ENCODE results near the gene ZNF655. TPM values are rescaled to one million over a fixed set of nuclear protein-coding genes. Genes with fewer than 3 reads are reported as not detected.
A peak's percentile ranks its signal among the peaks of the same experiment; 100 is the strongest.

Gene ZNF655
- total and polyA plus RNA-seq, 11 donors: 26.8 to 48.0 (median 32.8) TPM

DNA sequence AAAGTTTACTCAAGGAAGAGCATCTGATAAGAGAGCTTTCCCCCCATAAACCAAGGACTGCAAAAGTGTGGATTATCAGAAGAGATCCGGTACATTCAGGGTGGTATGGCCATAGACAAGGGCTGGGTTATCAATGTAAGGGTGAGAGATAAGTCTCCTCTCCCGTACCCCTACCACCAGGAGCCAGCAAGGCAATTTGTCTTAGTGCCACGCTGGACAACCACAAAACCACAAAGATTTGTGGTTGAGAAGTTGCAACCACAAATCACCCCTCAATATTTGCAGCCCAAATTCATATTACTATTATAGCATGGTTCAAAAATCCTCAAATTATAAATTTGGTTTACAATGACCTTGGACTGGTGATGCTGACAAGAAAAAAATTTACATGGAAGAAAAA lies 56.1 kb downstream of the ZNF655 start:
- peaks cover 0 to 14% (median 12%) of the 10 kb centered on the region in 9 donors for H3K36me3 ChIP-seq
- no peak for DNase-seq

GRCh38 chr7:99615989-99616358 lies 57.5 kb downstream of the ZNF655 start:
- Histone ChIP-seq H3K27ac (peak overlapping the region in 8 of 12 donors; percentile 78 to 92 (median 88)), H3K27me3 (no peaks in the 10 kb centered on the region), H3K4me3 (peak overlapping the region; percentile 74 to 99 (median 95)), H3K9me3 (no peaks in the 10 kb centered on the region), H3K36me3 (peaks cover 0 to 29% (median 27%) of the 10 kb centered on the region in 9 donors), H3K4me1 (peaks cover 0 to 17% (median 11%) of the 10 kb centered on the region in 12 donors)
- intact Hi-C loops (cut with DNase I): loop anchor here in 4 of 10 donors (1.0 to 10.0 kb wide), 5 partner anchors 57 to 299 kb away; partner anchors contain the start of genes ZNF655 (in 2 of the 4), FAM200A (in 1 of the 4) and TRIM4 (in 1 of the 4)
- 85 to 89% (median 86%) methylated on average over 5 of the region's 5 CpGs for WGBS, 4 donors
- no peak for TF ChIP-seq CTCF (IDR thresholded peaks at IDR 0.05)
- TF ChIP-seq POLR2A (IDR thresholded peaks at IDR 0.05): no peak
- ATAC-seq (no peak), DNase-seq (no peak)

More for the DNA sequence above, 56.1 kb downstream of the ZNF655 start:
- intact Hi-C loops (cut with DNase I): loop anchor here in 1 of 10 donors (10.0 kb wide), 2 partner anchors 120 to 300 kb away; partner anchors contain the start of gene TRIM4
- Histone ChIP-seq H3K27me3 (no peaks in the 10 kb centered on the region), H3K4me3 (no peak overlapping the region), H3K4me1 (peaks cover 0 to 17% (median 11%) of the 10 kb centered on the region in 12 donors), H3K27ac (no peak overlapping the region), H3K9me3 (no peaks in the 10 kb centered on the region)
- no peak for ATAC-seq
- 65 to 73% (median 69%) methylated on average over 3 of the region's 3 CpGs for WGBS, 4 donors
- TF ChIP-seq POLR2A (IDR thresholded peaks at IDR 0.05) (no peak), CTCF (IDR thresholded peaks at IDR 0.05) (no peak)

DNA sequence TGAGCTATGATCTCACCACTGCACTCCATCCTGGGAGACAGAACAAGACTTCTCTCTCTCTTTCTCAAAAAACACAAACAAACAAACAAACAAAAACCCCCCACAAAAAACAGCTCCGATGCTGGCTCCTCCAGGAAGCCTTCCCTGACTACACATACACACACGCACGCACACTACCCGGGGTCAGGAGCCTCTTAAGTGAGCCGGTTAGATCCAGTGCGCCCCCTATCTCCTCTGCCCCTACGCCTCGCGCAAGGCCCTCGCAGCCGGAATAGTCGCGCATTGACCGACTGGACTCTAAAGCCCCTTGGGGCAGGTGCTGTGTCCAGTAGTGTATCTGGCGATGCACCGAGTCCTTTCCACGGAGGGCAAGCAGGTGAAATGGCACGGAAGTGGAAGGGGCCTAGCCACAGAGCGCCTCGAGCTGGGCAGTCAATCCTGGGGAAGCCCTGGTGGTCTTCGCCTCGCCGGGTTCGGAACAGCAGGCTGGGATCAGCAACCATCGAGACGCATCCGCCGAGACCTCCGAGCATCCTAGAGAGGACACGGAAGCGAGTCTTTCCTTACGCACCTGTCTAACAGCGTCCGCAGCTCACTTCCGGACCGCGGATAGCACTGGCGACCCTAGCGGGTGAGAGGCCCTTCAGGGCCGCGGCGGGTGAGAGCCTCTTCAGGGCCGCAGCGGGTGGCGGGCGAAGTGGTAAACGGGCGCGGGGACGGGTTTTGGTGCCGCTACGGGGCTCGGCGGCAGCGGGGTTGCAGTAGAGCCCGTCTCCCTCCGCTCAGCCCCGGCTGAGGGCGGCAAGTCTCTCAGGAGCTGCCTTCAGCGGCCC lies 58.1 kb downstream of the ZNF655 start, which contains the start of gene ZSCAN25:
ZSCAN25 (plus strand) TSS at position 588 of the 833 bp plus-strand sequence. CDS start 2,661 bp downstream, outside the sequence.
- peak in 11 of 12 donors; percentile 12 to 48 (median 43) for TF ChIP-seq CTCF (IDR thresholded peaks at IDR 0.05)
- TF ChIP-seq POLR2A (IDR thresholded peaks at IDR 0.05): peak in 1 of 2 donors; percentile 78
- WGBS, 4 donors: 0 to 2% (median 1%) methylated on average over 25 to 60 of the region's 60 CpGs
- DNase-seq: peak; percentile 83 to 93 (median 93)
- intact Hi-C loops (cut with DNase I): loop anchor here in 4 of 10 donors (1.0 to 10.0 kb wide), 5 partner anchors 58 to 298 kb away; partner anchors contain the start of genes ZNF655 (in 2 of the 4), FAM200A (in 1 of the 4) and TRIM4 (in 1 of the 4)
- H3K27me3 ChIP-seq: no peaks in the 10 kb centered on the region
- ATAC-seq: peak; percentile 98
- peaks cover 0 to 17% (median 11%) of the 10 kb centered on the region in 12 donors for H3K4me1 ChIP-seq
- no peaks in the 10 kb centered on the region for H3K9me3 ChIP-seq
- H3K27ac ChIP-seq: peak within 1 kb of the TSS; percentile 43 to 93 (median 86)
- H3K36me3 ChIP-seq: peaks cover 0 to 35% (median 33%) of the 10 kb centered on the region in 9 donors
- H3K4me3 ChIP-seq: peak within 1 kb of the TSS; percentile 74 to 99 (median 95)

All from heart left ventricle (tissue), 16 donors.